Measurements from ENCODE around the gene TANGO6. TPM values are rescaled to one million over a fixed set of nuclear protein-coding genes. Genes with fewer than 3 reads are reported as not detected.
"Not testable (repeated sequence)": the region's sequence is repeated elsewhere in the genome, so short reads cannot be mapped to it uniquely, and the experiment has no call there.

Gene TANGO6
- total RNA-seq, 1 donor from 2014 or later: 10.9 TPM

DNA sequence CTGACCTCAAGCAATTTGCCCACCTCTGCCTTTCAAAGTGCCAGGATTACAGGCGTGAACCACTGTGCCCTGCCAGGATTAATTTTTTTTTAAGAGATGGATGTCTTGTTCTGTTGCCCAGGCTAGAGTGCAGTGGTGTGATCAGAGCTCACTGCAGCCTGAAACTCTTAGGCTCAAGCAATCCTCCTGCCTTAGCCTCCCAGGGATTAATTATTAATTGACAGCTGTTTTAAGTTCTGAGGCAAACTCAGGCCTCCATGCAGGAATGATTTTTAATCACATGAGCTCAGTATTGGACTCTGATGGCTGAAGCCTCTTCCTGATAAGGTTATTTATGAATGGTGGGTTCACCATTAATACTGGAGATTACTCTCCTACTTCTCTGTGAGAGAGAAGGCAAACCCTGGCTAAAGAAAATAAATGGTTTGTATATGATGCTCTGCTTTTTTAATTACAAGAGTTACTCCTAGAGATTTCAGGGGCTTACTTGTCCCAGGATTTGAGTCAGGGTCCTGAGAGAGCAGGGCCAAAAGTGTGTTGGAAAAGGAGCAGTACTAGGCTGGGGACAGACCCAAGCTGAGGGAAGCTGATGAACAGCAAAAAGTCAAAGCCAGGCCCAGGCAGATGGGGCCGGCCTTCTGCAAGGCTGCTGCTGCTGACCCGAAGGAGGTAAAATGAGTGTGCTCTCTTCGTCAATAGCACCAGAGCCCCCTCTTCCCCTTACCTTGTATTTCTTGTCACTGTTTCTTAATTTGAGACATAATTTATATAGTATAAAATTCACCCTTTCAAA, 205.2 kb downstream of the TANGO6 start:
- H3K36me3 ChIP-seq (ENCODE audit: control insufficient read depth, insufficient read depth, low read length): no peaks in the 10 kb centered on the region
- H3K27me3 ChIP-seq (ENCODE audit: control insufficient read depth, insufficient read depth, low read length): no peaks in the 10 kb centered on the region
- TF ChIP-seq CTCF (IDR thresholded peaks at IDR 0.05; ENCODE audit: insufficient read depth, low read length, poor library complexity, severe bottlenecking): no peak
- no peak for DNase-seq (ENCODE audit: low read depth)
- no peak overlapping the region for H3K4me3 ChIP-seq (ENCODE audit: low read depth, low read length)

- H3K36me3 ChIP-seq (ENCODE audit: control insufficient read depth, insufficient read depth, low read length): no peaks in the 10 kb centered on the region
- no peak for DNase-seq (ENCODE audit: low read depth)
- H3K4me3 ChIP-seq (ENCODE audit: low read depth, low read length): no peak overlapping the region
- H3K27me3 ChIP-seq (ENCODE audit: control insufficient read depth, insufficient read depth, low read length): no peaks in the 10 kb centered on the region
- TF ChIP-seq CTCF (IDR thresholded peaks at IDR 0.05; ENCODE audit: insufficient read depth, low read length, poor library complexity, severe bottlenecking): no peak
Observed at GRCh38 chr16:69049146-69049545, 205.8 kb downstream of the TANGO6 start.

DNA sequence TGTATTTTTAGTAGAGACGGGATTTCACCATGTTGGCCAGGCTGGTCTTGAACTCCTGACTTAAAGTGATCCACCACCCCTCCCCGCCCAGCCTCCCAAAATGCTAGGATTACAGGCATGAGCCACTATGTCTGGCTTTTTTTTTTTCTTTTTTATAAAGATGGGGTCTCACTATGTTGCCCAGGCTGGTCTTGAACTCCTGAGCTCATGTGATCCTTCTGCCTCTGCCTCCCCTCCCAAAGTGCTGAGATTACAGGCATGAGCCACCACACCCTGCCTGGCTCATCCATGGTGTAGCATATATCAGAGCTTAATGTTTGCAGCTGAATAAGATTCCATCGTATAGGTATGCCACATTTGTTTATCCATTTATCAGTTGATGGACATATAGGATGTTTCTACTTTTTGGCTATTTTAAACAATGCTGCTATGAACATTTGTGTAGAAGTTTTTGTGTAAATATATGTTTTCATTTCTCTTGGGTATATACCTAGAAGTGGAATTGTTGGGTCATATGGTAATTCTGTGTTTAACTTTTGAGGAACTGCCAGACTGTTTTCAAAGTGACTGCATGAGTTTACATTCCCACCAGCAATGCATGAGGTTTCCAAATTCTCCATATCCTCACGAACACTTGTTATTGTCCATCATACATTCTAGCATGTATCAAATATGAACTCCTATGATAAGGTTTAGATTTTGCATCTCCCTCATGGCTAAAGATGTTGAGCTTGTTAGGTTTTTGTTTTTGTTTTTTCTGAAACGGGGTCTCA, 206.5 kb downstream of the TANGO6 start:
- no peak for TF ChIP-seq CTCF (IDR thresholded peaks at IDR 0.05; ENCODE audit: insufficient read depth, low read length, poor library complexity, severe bottlenecking)
- Histone ChIP-seq H3K27me3 (ENCODE audit: control insufficient read depth, insufficient read depth, low read length) (no peaks in the 10 kb centered on the region), H3K4me3 (ENCODE audit: low read depth, low read length) (no peak overlapping the region), H3K36me3 (ENCODE audit: control insufficient read depth, insufficient read depth, low read length) (no peaks in the 10 kb centered on the region)
- DNase-seq (ENCODE audit: low read depth): no peak

GRCh38 chr16:69051517-69051830, 208.1 kb downstream of the TANGO6 start:
- not testable (repeated sequence) for H3K36me3 ChIP-seq (ENCODE audit: control insufficient read depth, insufficient read depth, low read length); H3K4me3 ChIP-seq (ENCODE audit: low read depth, low read length); H3K27me3 ChIP-seq (ENCODE audit: control insufficient read depth, insufficient read depth, low read length); DNase-seq (ENCODE audit: low read depth)

GRCh38 chr16:69055008-69055407, 211.7 kb downstream of the TANGO6 start:
- Histone ChIP-seq H3K27me3 (ENCODE audit: control insufficient read depth, insufficient read depth, low read length) (no peaks in the 10 kb centered on the region), H3K36me3 (ENCODE audit: control insufficient read depth, insufficient read depth, low read length) (no peaks in the 10 kb centered on the region), H3K4me3 (ENCODE audit: low read depth, low read length) (no peak overlapping the region)
- no peak for DNase-seq (ENCODE audit: low read depth)
- TF ChIP-seq CTCF (IDR thresholded peaks at IDR 0.05; ENCODE audit: insufficient read depth, low read length, poor library complexity, severe bottlenecking): no peak

GRCh38 chr16:69055980-69056379, 212.6 kb downstream of the TANGO6 start:
- no peak for DNase-seq (ENCODE audit: low read depth)
- Histone ChIP-seq H3K27me3 (ENCODE audit: control insufficient read depth, insufficient read depth, low read length) (no peaks in the 10 kb centered on the region), H3K36me3 (ENCODE audit: control insufficient read depth, insufficient read depth, low read length) (no peaks in the 10 kb centered on the region), H3K4me3 (ENCODE audit: low read depth, low read length) (no peak overlapping the region)
- no peak for TF ChIP-seq CTCF (IDR thresholded peaks at IDR 0.05; ENCODE audit: insufficient read depth, low read length, poor library complexity, severe bottlenecking)
